ENCODE measurements around the gene RAPGEF5. TPM values are rescaled to one million over a fixed set of nuclear protein-coding genes. Genes with fewer than 3 reads are reported as not detected.

Gene RAPGEF5
- total RNA-seq, 1 donor from 2014 or later, result 29.7 TPM

DNA sequence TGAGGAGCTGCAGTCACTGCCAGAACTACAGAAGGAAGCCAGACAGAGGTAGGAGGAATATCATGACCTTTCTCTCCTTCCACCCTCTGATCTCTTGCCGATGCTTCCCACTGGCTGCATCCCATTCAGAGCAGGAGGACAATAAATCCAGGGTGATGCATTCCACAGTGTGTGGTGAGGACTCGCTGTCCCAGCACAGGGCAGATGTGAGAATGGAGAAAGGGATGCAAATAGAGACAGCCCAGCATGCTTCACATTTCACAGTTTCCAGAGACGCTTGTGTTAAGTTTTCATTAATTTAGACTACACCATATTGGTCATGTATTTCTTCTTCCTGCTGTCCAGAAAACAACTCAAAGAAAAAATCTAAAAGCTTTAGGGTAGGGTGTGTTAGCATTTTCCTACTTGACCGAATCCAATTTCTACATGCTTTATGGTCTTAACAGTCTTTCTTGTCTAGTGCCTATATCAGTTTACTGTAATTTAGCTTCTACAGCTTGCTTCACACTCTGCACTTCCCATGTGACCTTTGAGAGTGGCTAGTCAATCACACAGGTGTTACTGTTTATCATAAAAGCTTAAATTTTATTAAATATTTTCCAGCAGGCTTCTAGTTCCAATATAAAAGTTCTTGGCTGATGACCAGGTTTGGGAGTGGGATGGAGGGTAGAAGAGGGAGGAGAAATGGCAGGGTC, 155.6 kb downstream of the RAPGEF5 start:
- no peaks in the 10 kb centered on the region for H3K36me3 ChIP-seq (ENCODE audit: control insufficient read depth in 3 of 3, insufficient read depth in 3 of 3, low read length in 3 of 3)
- no peak overlapping the region for H3K9ac ChIP-seq (ENCODE audit: low read depth in 1 of 3, low read length in 3 of 3)
- no peak overlapping the region for H3K4me3 ChIP-seq (ENCODE audit: low read length in 3 of 3)
- H3K27ac ChIP-seq (ENCODE audit: low read depth, low read length), result no peak overlapping the region
- peaks cover 0 to 5% (median 5%) of the 10 kb centered on the region in 3 donors for H3K4me1 ChIP-seq (ENCODE audit: control insufficient read depth in 3 of 3, insufficient read depth in 3 of 3, low read length in 3 of 3)
- H3K27me3 ChIP-seq (ENCODE audit: control insufficient read depth in 3 of 3, insufficient read depth in 3 of 3, low read length in 3 of 3), result no peaks in the 10 kb centered on the region
- H3K9me3 ChIP-seq (ENCODE audit: control insufficient read depth in 3 of 3, low read length in 3 of 3), result no peaks in the 10 kb centered on the region

DNA sequence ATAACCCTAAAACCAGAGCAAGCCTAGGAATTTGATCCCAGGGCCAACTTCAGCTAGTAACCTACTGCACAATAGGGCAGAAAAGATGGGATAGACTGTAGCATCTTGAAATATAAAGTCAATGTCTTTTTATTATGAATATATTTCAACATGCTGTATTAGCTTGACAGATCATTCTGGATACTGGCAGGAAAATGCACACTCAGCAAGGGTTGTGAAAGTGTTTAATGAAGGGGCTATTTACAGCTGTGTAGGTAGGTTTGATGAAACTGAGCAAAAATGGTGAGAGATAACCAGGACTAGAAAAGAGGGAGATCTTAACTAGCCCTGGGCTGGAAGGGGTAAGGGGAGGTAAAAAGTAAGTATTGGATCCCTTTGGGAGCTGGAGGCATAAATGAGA, 156.2 kb downstream of the RAPGEF5 start:
- Histone ChIP-seq H3K4me1 (ENCODE audit: control insufficient read depth in 3 of 3, insufficient read depth in 3 of 3, low read length in 3 of 3) (peaks cover 0 to 5% (median 5%) of the 10 kb centered on the region in 3 donors), H3K9ac (ENCODE audit: low read depth in 1 of 3, low read length in 3 of 3) (no peak overlapping the region), H3K27me3 (ENCODE audit: control insufficient read depth in 3 of 3, insufficient read depth in 3 of 3, low read length in 3 of 3) (no peaks in the 10 kb centered on the region), H3K27ac (ENCODE audit: low read depth, low read length) (no peak overlapping the region), H3K9me3 (ENCODE audit: control insufficient read depth in 3 of 3, low read length in 3 of 3) (no peaks in the 10 kb centered on the region), H3K4me3 (ENCODE audit: low read length in 3 of 3) (no peak overlapping the region), H3K36me3 (ENCODE audit: control insufficient read depth in 3 of 3, insufficient read depth in 3 of 3, low read length in 3 of 3) (no peaks in the 10 kb centered on the region)

DNA sequence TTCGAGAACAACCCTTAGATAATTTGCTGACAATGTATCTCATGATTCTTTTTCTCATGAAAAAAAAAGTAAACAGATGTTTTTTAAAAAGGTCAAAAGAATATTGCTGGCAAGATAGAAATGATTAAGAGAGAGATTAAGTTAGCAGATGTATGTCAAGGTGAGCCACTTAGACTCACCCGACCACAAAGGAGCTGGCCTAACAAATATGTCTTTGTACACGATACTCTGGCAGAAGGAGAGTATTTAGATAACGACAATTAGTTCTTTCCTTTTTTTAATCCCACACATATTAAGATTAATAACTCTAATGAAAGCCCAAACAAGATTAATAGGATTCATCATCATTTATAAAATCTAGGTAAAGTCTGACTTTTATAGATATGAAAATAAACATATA, 156.7 kb downstream of the RAPGEF5 start:
- Histone ChIP-seq H3K27me3 (ENCODE audit: control insufficient read depth in 3 of 3, insufficient read depth in 3 of 3, low read length in 3 of 3) (no peaks in the 10 kb centered on the region), H3K9ac (ENCODE audit: low read depth in 1 of 3, low read length in 3 of 3) (no peak overlapping the region), H3K27ac (ENCODE audit: low read depth, low read length) (no peak overlapping the region), H3K36me3 (ENCODE audit: control insufficient read depth in 3 of 3, insufficient read depth in 3 of 3, low read length in 3 of 3) (no peaks in the 10 kb centered on the region), H3K4me3 (ENCODE audit: low read length in 3 of 3) (no peak overlapping the region), H3K4me1 (ENCODE audit: control insufficient read depth in 3 of 3, insufficient read depth in 3 of 3, low read length in 3 of 3) (peaks cover 0 to 5% (median 5%) of the 10 kb centered on the region in 3 donors), H3K9me3 (ENCODE audit: control insufficient read depth in 3 of 3, low read length in 3 of 3) (no peaks in the 10 kb centered on the region)

DNA sequence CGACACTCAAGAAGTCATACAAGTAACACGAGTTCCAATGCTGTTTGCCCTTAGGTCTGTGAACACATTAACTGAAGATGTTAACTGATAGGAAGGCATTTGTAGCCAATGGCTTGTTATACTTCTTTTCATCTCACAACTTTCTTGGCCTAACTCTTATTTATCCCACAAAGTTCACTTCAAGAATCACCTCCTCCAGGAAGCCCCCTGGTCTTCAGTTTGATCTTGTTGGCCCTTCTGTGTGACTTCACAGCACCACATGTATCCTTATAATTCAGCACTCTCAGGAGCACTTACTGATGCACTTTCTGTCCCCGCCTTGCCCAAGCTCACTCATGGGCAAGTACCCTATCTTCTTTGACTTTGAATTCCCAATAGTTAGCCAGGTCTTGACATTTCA, 159.6 kb downstream of the RAPGEF5 start:
- Histone ChIP-seq H3K36me3 (ENCODE audit: control insufficient read depth in 3 of 3, insufficient read depth in 3 of 3, low read length in 3 of 3) (peaks cover 0 to 5% (median 0%) of the 10 kb centered on the region in 3 donors), H3K27me3 (ENCODE audit: control insufficient read depth in 3 of 3, insufficient read depth in 3 of 3, low read length in 3 of 3) (peaks cover 0 to 11% (median 0%) of the 10 kb centered on the region in 3 donors), H3K9ac (ENCODE audit: low read depth in 1 of 3, low read length in 3 of 3) (no peak overlapping the region), H3K9me3 (ENCODE audit: control insufficient read depth in 3 of 3, low read length in 3 of 3) (no peaks in the 10 kb centered on the region), H3K4me1 (ENCODE audit: control insufficient read depth in 3 of 3, insufficient read depth in 3 of 3, low read length in 3 of 3) (peaks cover 0 to 3% (median 0%) of the 10 kb centered on the region in 3 donors), H3K27ac (ENCODE audit: low read depth, low read length) (no peak overlapping the region), H3K4me3 (ENCODE audit: low read length in 3 of 3) (no peak overlapping the region)

DNA sequence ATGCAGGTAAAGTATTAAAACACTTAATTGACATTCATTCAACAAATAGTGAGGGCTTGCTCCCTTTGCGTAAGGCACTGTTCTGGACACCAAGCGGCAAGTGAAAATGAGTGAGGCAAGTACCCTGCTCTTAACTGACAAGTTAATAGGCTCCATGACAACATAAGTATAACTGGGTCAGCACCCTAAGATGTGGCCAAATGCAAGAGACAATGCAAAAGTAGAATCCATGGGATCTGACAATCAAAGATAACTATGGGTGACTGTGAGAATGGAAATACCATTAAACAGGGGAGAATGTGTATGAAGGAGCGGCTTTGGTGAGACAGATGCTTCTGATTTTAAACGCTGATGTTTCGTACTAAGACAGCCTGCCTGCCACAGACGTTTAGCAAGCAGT, 160.5 kb downstream of the RAPGEF5 start:
- Histone ChIP-seq H3K4me1 (ENCODE audit: control insufficient read depth in 3 of 3, insufficient read depth in 3 of 3, low read length in 3 of 3) (peaks cover 0 to 3% (median 0%) of the 10 kb centered on the region in 3 donors), H3K4me3 (ENCODE audit: low read length in 3 of 3) (no peak overlapping the region), H3K27me3 (ENCODE audit: control insufficient read depth in 3 of 3, insufficient read depth in 3 of 3, low read length in 3 of 3) (peaks cover 0 to 11% (median 0%) of the 10 kb centered on the region in 3 donors), H3K9ac (ENCODE audit: low read depth in 1 of 3, low read length in 3 of 3) (no peak overlapping the region), H3K36me3 (ENCODE audit: control insufficient read depth in 3 of 3, insufficient read depth in 3 of 3, low read length in 3 of 3) (peaks cover 0 to 5% (median 0%) of the 10 kb centered on the region in 3 donors), H3K27ac (ENCODE audit: low read depth, low read length) (no peak overlapping the region), H3K9me3 (ENCODE audit: control insufficient read depth in 3 of 3, low read length in 3 of 3) (no peaks in the 10 kb centered on the region)

DNA sequence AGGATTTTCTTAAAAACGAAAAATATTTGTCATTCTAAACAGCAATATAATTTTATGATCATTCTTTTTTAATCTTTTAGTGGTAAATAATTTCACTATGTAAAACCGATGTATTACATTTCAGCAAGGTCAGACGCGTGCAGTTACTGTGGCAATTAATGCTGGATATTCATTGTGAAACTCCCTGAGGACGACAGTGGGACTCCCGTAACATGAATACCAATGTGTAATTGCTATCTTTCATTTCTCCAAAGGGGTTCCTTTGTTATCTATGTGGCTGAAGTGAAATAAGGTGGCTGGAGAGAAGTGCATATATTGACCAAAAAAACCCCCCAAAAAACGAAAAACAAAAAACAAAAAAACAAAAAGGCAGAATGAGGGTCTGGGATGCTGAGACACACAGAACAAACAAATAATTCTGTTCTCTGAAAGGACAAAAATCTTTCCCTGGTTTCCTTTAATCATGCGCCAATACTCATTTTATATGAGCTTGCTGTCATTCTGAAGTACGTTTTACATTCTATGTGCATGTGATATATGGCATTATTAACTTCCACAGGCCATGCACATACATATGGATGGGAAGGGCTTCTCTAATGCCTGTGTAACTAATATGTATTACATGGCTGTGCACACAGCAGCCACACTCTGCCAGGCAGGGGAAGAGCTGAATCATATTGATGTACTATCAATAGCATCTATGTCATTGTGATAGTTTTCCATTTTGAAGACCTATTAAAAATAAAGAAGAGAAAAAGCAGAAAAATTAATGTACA, 161.4 kb downstream of the RAPGEF5 start:
- Histone ChIP-seq H3K36me3 (ENCODE audit: control insufficient read depth in 3 of 3, insufficient read depth in 3 of 3, low read length in 3 of 3) (peaks cover 0 to 5% (median 0%) of the 10 kb centered on the region in 3 donors), H3K27me3 (ENCODE audit: control insufficient read depth in 3 of 3, insufficient read depth in 3 of 3, low read length in 3 of 3) (peaks cover 0 to 11% (median 0%) of the 10 kb centered on the region in 3 donors), H3K27ac (ENCODE audit: low read depth, low read length) (no peak overlapping the region), H3K4me1 (ENCODE audit: control insufficient read depth in 3 of 3, insufficient read depth in 3 of 3, low read length in 3 of 3) (no peaks in the 10 kb centered on the region), H3K4me3 (ENCODE audit: low read length in 3 of 3) (no peak overlapping the region), H3K9me3 (ENCODE audit: control insufficient read depth in 3 of 3, low read length in 3 of 3) (no peaks in the 10 kb centered on the region), H3K9ac (ENCODE audit: low read depth in 1 of 3, low read length in 3 of 3) (no peak overlapping the region)

DNA sequence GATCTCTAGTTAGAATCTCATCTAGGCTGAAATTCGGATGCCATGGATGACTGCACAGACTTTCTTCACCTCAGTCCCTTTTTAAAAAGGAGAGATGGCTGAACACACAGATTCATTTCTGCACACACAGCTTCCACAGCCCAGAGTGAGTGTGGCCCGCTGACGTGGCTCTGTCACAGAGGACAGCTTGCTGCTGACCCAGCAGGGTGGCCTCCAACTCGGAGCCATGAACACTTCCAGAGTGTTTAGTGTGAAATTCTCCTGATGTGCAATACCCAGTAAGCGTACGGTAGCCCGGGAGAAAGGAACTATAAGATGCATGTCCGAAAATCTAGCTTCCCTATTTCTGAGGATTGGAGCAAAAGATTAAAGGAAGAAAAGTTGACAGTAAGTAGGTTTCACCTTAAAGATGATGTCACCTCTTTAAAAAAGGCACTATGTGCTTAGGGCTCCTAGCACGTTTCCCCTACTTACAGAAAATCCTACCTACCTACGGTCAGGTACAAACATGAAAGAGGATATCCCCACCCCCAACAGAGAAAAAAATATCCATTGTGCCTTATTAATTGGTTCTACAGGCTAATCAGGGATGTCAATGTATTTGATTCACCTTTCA, 162.2 kb downstream of the RAPGEF5 start:
- H3K9me3 ChIP-seq (ENCODE audit: control insufficient read depth in 3 of 3, low read length in 3 of 3), result no peaks in the 10 kb centered on the region
- H3K4me3 ChIP-seq (ENCODE audit: low read length in 3 of 3), result no peak overlapping the region
- no peak overlapping the region for H3K27ac ChIP-seq (ENCODE audit: low read depth, low read length)
- no peaks in the 10 kb centered on the region for H3K4me1 ChIP-seq (ENCODE audit: control insufficient read depth in 3 of 3, insufficient read depth in 3 of 3, low read length in 3 of 3)
- H3K36me3 ChIP-seq (ENCODE audit: control insufficient read depth in 3 of 3, insufficient read depth in 3 of 3, low read length in 3 of 3), result peaks cover 0 to 5% (median 0%) of the 10 kb centered on the region in 3 donors
- no peak overlapping the region for H3K9ac ChIP-seq (ENCODE audit: low read depth in 1 of 3, low read length in 3 of 3)
- peaks cover 0 to 11% (median 0%) of the 10 kb centered on the region in 3 donors for H3K27me3 ChIP-seq (ENCODE audit: control insufficient read depth in 3 of 3, insufficient read depth in 3 of 3, low read length in 3 of 3)

DNA sequence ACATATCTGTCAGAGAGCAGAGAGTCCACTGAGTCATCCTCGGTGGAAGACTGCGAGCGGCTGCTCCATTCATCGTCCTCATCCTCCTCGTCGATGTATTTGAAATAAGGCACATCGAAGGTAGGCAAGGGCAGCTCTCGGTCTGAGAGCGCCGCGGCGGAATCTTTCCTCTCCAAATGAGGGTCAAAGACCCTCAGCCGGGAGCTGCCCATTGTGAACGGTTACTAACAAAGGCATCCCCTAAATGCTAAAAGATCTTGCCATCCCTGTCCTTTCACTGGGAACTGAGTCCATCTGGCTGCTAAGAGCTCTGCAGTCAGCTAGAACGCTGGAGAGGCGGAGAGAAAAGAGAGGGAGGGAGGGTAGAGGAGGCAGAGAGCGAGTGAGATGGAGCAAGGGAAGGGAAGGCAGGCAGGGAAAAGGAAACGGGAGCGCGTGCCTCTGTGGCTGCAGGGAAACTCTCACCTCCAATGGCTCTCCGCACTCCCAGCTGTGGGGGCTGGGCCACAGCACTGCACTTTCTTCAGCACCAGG, 163.4 kb downstream of the RAPGEF5 start:
- Histone ChIP-seq H3K4me3 (ENCODE audit: low read length in 3 of 3) (no peak overlapping the region), H3K9ac (ENCODE audit: low read depth in 1 of 3, low read length in 3 of 3) (no peak overlapping the region), H3K36me3 (ENCODE audit: control insufficient read depth in 3 of 3, insufficient read depth in 3 of 3, low read length in 3 of 3) (peaks cover 0 to 5% (median 0%) of the 10 kb centered on the region in 3 donors), H3K27me3 (ENCODE audit: control insufficient read depth in 3 of 3, insufficient read depth in 3 of 3, low read length in 3 of 3) (peaks cover 0 to 11% (median 0%) of the 10 kb centered on the region in 3 donors), H3K4me1 (ENCODE audit: control insufficient read depth in 3 of 3, insufficient read depth in 3 of 3, low read length in 3 of 3) (no peaks in the 10 kb centered on the region), H3K27ac (ENCODE audit: low read depth, low read length) (no peak overlapping the region), H3K9me3 (ENCODE audit: control insufficient read depth in 3 of 3, low read length in 3 of 3) (no peaks in the 10 kb centered on the region)

DNA sequence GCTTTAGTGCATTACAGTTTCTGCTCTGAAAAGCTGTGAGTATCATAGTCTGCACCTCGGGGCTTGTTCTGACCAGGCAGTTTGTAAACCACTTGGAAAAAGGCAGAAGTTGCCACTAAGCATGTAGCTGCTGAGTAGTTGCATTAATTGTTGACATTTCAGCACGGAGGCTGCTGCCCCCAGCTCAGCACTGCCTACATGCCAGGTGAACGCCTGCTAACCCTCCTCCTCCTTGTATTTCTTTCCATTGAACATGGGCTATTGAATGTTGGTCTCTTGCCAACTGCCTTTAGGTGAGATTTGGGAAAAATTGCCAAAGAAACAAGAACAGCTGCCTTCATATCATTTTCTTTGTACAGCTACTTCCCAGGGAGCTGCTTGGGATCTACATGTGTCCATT, 164.2 kb downstream of the RAPGEF5 start:
- Histone ChIP-seq H3K4me1 (ENCODE audit: control insufficient read depth in 3 of 3, insufficient read depth in 3 of 3, low read length in 3 of 3) (no peaks in the 10 kb centered on the region), H3K9ac (ENCODE audit: low read depth in 1 of 3, low read length in 3 of 3) (no peak overlapping the region), H3K36me3 (ENCODE audit: control insufficient read depth in 3 of 3, insufficient read depth in 3 of 3, low read length in 3 of 3) (peaks cover 0 to 5% (median 0%) of the 10 kb centered on the region in 3 donors), H3K4me3 (ENCODE audit: low read length in 3 of 3) (no peak overlapping the region), H3K9me3 (ENCODE audit: control insufficient read depth in 3 of 3, low read length in 3 of 3) (no peaks in the 10 kb centered on the region), H3K27me3 (ENCODE audit: control insufficient read depth in 3 of 3, insufficient read depth in 3 of 3, low read length in 3 of 3) (peaks cover 0 to 11% (median 0%) of the 10 kb centered on the region in 3 donors), H3K27ac (ENCODE audit: low read depth, low read length) (no peak overlapping the region)

Data from skeletal muscle tissue (tissue), 4 donors.